GM18526 (cell line): Measurements from ENCODE around the gene KLF5.

Experiments
- POLR2A ChIP-seq: IDR thresholded peaks from 3 replicates; pipeline ENCODE4 v1.6.1; 2011; ENCODE audit not compliant: insufficient read length; ENCODE audit errors: extremely low read depth

KLF5 gene

GRCh38 chr13:73055813-73056564 is 2.8 kb upstream of the KLF5 start:
- TF ChIP-seq POLR2A: no peak

- no peak for TF ChIP-seq POLR2A
These were observed 2.2 kb upstream of the KLF5 start for GRCh38 chr13:73056565-73056962.

DNA sequence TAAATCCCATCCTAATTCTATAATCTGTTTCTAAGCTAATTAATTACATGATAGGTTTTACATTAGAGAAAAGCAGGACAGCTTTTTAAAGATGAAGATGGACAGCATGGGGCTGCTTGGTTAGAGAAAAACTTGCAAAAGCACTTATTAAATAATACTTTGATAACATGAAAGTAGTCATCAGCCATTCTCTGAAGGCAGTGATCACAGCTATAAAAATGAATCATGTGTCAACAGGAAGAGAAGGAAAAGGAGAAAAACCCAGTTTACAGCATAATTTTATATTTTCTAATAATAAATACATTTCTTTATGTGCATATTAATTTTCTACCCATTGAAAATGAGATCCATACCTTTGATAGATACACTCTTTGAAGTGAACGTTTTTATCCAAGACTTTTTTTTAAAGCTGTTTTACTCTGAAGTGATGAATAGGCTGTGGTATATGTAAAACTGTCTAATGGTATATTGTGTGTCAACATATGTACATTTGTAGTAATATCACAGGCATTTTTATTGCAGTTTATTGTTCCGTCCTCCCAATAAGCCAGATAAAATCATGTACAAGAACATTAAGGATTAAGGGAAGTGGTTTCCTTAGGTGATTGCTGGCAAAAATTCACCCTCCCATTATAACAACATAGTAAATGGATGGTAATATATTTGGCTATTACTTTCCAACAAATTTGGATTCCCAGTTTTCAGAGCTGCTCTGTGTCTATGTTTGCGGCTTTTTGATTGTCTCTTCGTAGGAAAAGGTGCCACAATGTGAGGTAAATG is 1.3 kb upstream of the KLF5 start:
- TF ChIP-seq POLR2A: no peak

GRCh38 chr13:73058064-73058313 is 816 bp upstream of the KLF5 start:
- TF ChIP-seq POLR2A: no peak

GRCh38 chr13:73058432-73058735 is 421 bp upstream of the KLF5 start:
- TF ChIP-seq POLR2A: no peak

DNA sequence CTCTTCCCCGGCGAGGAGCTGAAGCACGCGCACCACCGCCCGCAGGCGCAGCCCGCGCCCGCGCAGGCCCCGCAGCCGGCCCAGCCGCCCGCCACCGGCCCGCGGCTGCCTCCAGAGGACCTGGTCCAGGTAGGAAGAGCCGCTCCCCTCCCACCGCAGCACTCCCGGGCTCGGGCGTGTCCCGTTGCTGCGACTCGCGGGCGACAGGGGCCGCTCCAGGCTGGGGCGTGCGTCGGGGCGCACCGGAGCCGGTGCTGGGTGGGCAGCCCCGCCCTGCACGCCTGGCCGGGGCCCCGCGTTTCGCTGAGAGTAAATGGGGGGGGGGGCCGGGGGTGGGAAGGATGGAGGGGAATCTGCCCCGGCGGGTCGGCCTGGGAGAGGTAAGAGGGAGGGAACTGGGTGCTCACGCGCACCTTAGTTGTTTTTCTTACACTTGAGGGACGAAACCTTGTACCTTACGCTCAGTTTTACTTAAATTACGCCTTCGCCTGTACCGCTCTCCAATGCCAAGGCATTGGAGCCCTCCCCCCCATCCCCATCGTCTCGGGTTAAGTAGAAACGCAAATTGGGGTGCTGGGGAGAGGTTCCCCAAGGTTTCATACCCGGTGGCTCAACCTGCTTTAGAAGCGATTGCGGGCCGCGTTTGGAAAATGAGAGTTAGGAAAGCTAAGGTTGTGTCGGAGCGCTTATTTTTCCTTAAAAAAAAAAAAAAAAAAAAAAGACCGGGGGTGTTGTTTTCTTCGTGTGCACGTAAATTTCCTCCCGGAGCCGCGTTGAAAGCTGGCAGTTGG is 850 bp downstream of the KLF5 start:
- no peak for TF ChIP-seq POLR2A

DNA sequence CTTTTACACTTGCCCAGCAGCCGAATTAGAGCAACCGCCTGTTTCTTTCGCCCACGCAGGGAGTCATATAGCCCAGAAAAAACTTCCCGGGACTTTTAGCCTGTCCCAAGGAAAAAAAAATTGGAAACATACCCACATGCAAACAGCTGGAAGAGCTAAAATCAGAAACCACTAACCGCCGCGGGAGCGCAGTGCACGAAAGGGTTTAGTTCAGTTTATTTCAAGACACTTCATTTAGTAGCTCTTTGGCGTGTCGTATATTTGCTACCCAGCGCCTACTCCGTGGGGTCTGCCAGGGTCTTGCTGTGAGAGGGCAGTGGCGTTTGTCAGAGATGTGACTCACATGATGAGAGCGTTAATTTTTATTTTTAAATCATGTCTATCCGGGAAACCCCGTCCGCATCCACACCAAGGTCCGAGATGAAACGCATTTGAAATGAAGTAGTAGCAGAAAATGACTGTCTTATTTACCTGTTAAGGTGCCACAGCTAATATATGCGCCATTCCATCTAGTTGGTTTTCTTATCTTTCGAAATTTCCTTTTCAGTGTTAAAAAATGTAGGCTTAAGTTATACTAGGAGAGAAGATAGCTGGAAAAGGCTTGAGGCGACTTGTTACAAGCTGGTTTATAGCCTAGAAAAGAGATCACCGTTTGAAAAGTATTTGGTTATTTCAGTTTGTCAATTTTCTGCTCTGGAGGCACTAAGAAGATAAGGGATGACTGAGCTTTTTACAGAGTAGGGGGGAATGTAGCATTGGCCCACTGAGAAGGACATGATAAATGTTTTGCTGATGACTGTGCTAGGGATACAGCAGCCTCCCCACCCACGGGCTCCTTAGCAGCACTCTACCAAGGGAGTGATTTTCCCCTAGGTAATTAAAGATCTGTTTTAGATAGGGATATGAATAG is 1.7 kb downstream of the KLF5 start:
- TF ChIP-seq POLR2A: no peak

DNA sequence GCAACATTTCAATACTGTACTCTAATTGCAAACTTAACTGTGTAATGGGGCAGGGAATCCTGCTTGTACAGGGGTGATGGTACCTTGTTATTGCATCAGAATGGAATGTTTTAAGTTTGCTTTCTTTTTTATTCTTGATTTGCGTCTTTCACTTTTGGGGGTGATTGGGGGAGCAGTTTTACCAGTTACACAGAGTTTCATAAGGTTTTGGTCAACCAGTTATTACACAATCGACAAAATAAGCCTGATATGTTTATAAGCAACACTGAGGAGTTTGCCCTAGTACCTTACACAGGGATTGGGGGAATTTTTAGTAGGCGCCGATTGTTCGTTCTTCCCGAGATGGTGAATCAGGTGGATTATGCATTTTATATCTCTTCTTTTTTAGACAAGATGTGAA is 2.7 kb downstream of the KLF5 start:
- no peak for TF ChIP-seq POLR2A

GRCh38 chr13:73061876-73062275 is 3.1 kb downstream of the KLF5 start:
- no peak for TF ChIP-seq POLR2A

DNA sequence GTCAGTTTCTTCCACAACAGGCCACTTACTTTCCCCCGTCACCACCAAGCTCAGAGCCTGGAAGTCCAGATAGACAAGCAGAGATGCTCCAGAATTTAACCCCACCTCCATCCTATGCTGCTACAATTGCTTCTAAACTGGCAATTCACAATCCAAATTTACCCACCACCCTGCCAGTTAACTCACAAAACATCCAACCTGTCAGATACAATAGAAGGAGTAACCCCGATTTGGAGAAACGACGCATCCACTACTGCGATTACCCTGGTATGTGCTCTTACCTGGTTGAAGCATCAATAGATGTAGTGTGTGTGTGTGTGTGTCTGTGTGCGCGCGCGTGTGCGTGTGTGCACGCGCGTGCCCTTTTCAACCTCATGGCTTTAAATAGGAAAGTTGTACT is 3.7 kb downstream of the KLF5 start:
- TF ChIP-seq POLR2A: no peak

DNA sequence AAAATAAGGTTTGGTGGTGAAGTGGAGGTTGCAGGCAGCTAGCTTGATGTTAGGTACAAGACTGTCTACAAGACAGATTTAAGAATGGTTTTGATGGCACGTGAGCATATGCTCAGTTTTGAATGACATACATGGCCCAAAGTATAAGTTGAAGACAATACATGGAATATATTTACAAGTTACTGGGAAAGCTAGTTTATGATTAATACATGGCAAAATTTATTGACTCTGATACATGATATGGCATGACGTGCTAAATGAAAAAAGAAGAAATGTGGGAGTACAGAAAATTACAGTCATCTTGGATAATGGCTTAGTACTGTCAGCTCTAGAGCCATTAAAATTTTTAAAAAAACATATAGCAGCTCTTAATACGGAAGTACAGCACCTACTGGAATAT is 4.4 kb downstream of the KLF5 start:
- no peak for TF ChIP-seq POLR2A

- TF ChIP-seq POLR2A: no peak
These were observed 6.2 kb downstream of the KLF5 start for GRCh38 chr13:73065036-73065435.

GRCh38 chr13:73065665-73066340 is 7.0 kb downstream of the KLF5 start:
- no peak for TF ChIP-seq POLR2A

DNA sequence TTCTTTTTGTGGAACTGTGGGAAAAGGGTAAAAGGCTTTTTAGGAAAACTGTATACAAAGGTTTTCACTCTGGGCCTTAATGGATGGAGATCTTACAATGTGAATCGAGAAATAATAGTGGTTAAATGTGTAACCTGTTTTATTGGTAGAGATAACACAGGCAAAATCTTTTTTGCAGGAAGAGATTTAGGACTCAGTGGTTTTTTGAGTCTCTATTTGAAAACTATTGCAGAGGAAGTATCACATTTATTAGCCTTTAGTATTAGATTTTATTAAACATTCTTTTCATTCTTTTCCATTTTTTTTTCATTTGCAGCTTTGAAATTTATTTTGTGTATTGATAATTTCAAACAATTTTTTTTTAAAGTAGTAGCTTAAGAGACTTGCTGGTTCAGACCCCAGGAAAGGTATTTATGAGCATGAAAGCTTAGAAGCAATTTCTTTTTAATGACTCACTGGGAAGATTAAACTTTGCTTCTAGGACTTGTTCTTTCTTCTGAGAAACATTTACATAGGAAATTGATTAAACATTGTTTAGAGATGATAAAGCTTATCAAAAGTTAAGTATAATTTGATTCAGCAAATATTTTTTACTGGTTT is 10.5 kb downstream of the KLF5 start:
- TF ChIP-seq POLR2A: no peak
